HEK293T (cell line): Measurements from ENCODE around the gene CD28.

Experiments
- CTCF ChIA-PET: fragments of 350-600 bp; formaldehyde crosslinking; extraction: SDS; loops from one replicate; lab custom pipeline; 2021; ENCODE audit warnings: antibody characterized with exemption, inconsistent platforms; lab: Yijun Ruan, JAX
- POLR2A ChIA-PET: fragments of 350-600 bp; formaldehyde crosslinking; extraction: SDS; loops from one replicate; lab custom pipeline; 2020; ENCODE audit warnings: antibody characterized with exemption, inconsistent platforms; lab: Yijun Ruan, JAX
- DNase-seq: peaks from one replicate; pipeline ENCODE4 v3.0.0; 2012; ENCODE audit warnings: mixed read lengths; ENCODE audit errors: extremely low spot score
- ARNT ChIP-seq: fragments of 450-650 bp; IDR thresholded peaks from 2 replicates; pipeline ENCODE4 v1.6.1; 2017; ENCODE audit warnings: mild to moderate bottlenecking
- BHLHE40 ChIP-seq: fragments of 450-650 bp; IDR thresholded peaks from 2 replicates; pipeline ENCODE4 v1.6.1; 2016; ENCODE audit warnings: mild to moderate bottlenecking, moderate library complexity, borderline replicate concordance
- CTBP1 ChIP-seq: fragments of 450-650 bp; IDR thresholded peaks from 2 replicates; pipeline ENCODE4 v1.6.1; 2016; ENCODE audit warnings: borderline replicate concordance
- ELF4 ChIP-seq: fragments of 450-650 bp; IDR thresholded peaks from 2 replicates; pipeline ENCODE4 v1.6.1; 2017; ENCODE audit warnings: antibody characterized with exemption
- FOXA1 ChIP-seq: fragments of 450-650 bp; IDR thresholded peaks from 2 replicates; pipeline ENCODE4 v1.6.1; 2016; ENCODE audit warnings: mild to moderate bottlenecking
- FOXK2 ChIP-seq: fragments of 450-650 bp; IDR thresholded peaks from 2 replicates; pipeline ENCODE4 v1.6.1; 2016; ENCODE audit warnings: mild to moderate bottlenecking
- FOXM1 ChIP-seq: fragments of 450-650 bp; IDR thresholded peaks from 2 replicates; pipeline ENCODE4 v1.6.1; 2017; ENCODE audit warnings: mild to moderate bottlenecking, borderline replicate concordance
- HDGF ChIP-seq: fragments of 450-650 bp; IDR thresholded peaks from 2 replicates; pipeline ENCODE4 v1.6.1; 2017; ENCODE audit warnings: antibody characterized with exemption, borderline replicate concordance
- LEF1 ChIP-seq: fragments of 450-650 bp; IDR thresholded peaks from 2 replicates; pipeline ENCODE4 v1.6.1; 2017; ENCODE audit warnings: mild to moderate bottlenecking, borderline replicate concordance
- NFRKB ChIP-seq: fragments of 450-650 bp; IDR thresholded peaks from 2 replicates; pipeline ENCODE4 v1.6.1; 2016; ENCODE audit warnings: mild to moderate bottlenecking, moderate library complexity
- PKNOX1 ChIP-seq: fragments of 450-650 bp; IDR thresholded peaks from 2 replicates; pipeline ENCODE4 v1.6.1; 2016
- SP1 ChIP-seq: fragments of 450-650 bp; IDR thresholded peaks from 2 replicates; pipeline ENCODE4 v1.6.1; 2017
- SUZ12 ChIP-seq: fragments of 450-650 bp; IDR thresholded peaks from 2 replicates; pipeline ENCODE4 v1.6.1; 2016; ENCODE audit warnings: mild to moderate bottlenecking
- TARDBP ChIP-seq: fragments of 450-650 bp; IDR thresholded peaks from 2 replicates; pipeline ENCODE4 v1.6.1; 2016
- ZNF384 ChIP-seq: fragments of 450-650 bp; IDR thresholded peaks from 2 replicates; pipeline ENCODE4 v1.6.1; 2016

The CD28 gene

DNA sequence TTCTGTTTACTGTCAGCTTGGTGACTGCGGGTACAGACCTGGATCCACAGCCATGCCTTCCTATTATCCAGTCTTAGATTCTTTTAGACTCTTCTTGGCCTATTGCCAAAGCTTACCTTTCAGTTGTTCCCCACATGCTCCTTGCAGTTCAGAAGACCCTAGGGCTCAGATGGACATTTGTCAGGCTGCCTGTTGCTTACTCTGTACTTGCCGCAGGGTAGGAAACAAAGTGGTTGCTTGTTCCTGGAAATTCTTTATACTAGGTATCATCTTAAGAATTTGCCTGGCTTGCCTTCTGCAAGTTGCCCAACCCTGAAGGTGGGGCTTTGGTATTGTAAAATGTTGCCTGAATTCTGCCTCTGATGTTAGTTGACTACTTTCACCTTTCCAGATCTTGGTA is 24.4 kb downstream of the CD28 start:
- no peak for DNase-seq
- TF ChIP-seq ELF4 (no peak), LEF1 (no peak), CTBP1 (no peak), TARDBP (no peak), BHLHE40 (no peak), SP1 (no peak), FOXM1 (no peak), FOXK2 (no peak), FOXA1 (no peak), PKNOX1 (no peak), ARNT (no peak)
- ChIA-PET CTCF (no interaction called here), POLR2A (no interaction called here)

DNA sequence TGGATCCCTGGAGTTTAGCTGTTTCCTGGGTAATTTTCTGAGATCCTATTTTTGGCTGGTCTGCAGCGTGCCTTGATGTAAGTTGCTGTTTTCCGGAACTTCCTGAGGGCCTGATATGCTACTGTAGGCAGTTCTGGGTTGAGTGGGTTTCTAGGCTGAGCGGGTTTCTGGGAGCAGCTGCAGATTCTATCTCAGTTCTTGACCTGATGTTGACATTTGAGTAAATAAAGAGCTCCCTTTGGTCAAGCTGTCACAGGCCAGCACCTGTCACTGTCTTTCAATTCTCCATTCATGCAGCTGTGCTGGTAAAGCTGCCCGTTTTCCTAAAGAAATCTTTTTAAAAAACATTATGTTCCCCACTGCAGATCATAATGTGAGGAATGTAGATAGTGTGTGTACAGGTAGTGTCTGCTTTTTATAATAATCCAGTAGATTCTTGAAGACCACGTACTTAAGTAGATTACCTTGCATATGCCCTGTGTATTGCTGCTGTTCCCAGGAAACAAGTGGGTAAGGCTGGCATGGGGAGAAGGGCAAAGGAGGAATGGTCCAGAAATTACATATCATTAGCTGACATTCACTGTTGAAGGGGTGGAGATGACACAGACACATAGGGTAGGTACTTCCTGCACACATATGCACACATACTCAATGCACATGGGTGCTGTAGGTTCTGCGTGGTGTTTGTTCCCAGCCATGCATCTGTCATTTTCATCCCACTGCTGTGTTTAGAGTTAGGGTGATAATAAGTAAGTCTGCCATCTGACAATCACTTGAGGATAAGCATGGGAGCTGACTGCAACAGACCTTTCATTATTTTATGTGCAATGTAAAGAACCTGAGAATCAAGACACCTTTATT is 25.9 kb downstream of the CD28 start:
- no peak for DNase-seq
- ChIA-PET CTCF (no interaction called here), POLR2A (no interaction called here)
- TF ChIP-seq LEF1 (no peak), ZNF384 (no peak), FOXM1 (no peak), CTBP1 (no peak), ELF4 (no peak), SP1 (no peak), NFRKB (no peak), ARNT (no peak), HDGF (no peak)

DNA sequence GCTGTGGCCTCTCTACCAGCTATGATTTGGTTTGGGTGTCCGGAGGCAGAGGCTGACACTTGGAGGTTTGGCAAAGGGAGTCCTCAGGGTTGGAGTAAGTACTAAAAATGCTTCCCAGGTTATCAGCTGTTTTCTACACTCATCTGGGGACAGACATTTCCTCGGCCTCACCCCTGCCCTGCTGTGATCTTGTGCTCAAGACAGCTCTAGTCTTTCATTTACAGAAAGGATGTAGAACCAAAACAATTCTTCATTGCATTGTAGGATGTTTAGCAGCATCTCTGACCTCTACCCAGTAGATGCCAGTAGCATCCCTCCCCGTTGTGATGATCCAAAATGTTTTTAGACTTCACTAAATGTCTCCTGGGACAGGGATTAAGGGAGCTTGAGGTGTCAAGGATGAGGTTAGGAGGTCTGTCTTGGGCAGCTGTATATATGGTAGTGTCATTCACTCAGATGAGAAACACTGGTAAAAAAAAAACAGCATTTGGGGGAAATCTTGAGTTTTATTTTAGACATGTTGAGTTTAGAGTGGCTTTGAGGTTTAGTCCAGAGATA is 26.6 kb downstream of the CD28 start:
- CTCF ChIA-PET = interaction anchor here (0.6 kb wide), 1 partner anchor 87 kb away, joined by 3 read pairs; no protein-coding TSS in a partner anchor
- TF ChIP-seq FOXM1 (no peak), NFRKB (no peak), LEF1 (no peak), BHLHE40 (no peak), SUZ12 (no peak), CTBP1 (no peak), PKNOX1 (no peak), SP1 (no peak), FOXK2 (no peak), TARDBP (no peak)
- POLR2A ChIA-PET = no interaction called here
- DNase-seq = no peak

- ChIA-PET POLR2A (no interaction called here), CTCF (interaction anchor here (0.6 kb wide), 1 partner anchor 86 kb away, joined by 3 read pairs; no protein-coding TSS in a partner anchor)
- no peak for DNase-seq
- no peak for TF ChIP-seq SUZ12
- no peak for TF ChIP-seq PKNOX1
- no peak for TF ChIP-seq ZNF384
Observed at GRCh38 chr2:203733684-203734083, 27.2 kb downstream of the CD28 start.

DNA sequence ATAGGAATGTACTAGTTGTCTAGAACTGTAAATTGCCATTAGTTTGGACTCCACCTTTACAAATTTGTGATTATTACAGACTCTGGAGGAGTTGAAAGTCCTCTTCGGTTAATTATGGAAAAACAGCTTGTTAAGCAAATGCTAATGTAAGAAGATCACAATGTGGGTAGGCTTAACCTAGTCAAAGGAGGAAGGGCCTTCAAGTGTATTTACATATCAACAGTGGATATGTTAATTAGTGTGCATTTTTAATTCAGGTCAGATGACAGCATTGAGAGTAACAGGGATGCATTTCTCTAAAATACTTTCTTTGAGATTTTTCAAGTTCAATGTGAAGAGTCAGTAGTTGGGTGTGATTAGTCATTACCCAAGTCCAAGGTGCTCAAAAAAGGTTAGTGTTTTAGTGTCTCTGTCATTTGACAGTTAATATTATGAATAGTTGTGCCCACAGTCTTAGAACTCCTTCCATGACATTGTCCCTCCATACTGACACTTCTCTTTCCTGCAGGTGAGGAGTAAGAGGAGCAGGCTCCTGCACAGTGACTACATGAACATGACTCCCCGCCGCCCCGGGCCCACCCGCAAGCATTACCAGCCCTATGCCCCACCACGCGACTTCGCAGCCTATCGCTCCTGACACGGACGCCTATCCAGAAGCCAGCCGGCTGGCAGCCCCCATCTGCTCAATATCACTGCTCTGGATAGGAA is 28.0 kb downstream of the CD28 start:
- ChIA-PET CTCF (no interaction called here), POLR2A (no interaction called here)
- DNase-seq = no peak
- TF ChIP-seq SUZ12 (no peak), LEF1 (no peak), FOXA1 (no peak), CTBP1 (no peak), ZNF384 (no peak), HDGF (no peak)

DNA sequence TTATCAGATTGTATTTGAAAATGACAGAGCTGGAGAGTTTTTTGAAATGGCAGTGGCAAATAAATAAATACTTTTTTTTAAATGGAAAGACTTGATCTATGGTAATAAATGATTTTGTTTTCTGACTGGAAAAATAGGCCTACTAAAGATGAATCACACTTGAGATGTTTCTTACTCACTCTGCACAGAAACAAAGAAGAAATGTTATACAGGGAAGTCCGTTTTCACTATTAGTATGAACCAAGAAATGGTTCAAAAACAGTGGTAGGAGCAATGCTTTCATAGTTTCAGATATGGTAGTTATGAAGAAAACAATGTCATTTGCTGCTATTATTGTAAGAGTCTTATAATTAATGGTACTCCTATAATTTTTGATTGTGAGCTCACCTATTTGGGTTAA is 30.9 kb downstream of the CD28 start:
- no peak for DNase-seq
- TF ChIP-seq ELF4 = no peak
- no peak for TF ChIP-seq LEF1
- no peak for TF ChIP-seq PKNOX1
- no peak for TF ChIP-seq HDGF
- no peak for TF ChIP-seq CTBP1
- no peak for TF ChIP-seq TARDBP
- CTCF ChIA-PET = no interaction called here
- POLR2A ChIA-PET = no interaction called here
